Daoy (cell line): ENCODE data around the gene CES3. TPM values are rescaled to one million over a fixed set of nuclear protein-coding genes. Genes with fewer than 3 reads are reported as not detected.
"Not testable (repeated sequence)": the region's sequence is repeated elsewhere in the genome, so short reads cannot be mapped to it uniquely, and the experiment has no call there.

ENCODE experiments used
- DNase-seq: peaks from one replicate; pipeline ENCODE4 v3.0.0-alpha.2; 2015; ENCODE audit warnings: low read depth
- total RNA-seq: library from RNA; depleted of rRNA; stranded (reverse); fragments of >200 nt; shearing (Covaris generic); gene quantifications from 2 replicates; pipeline ENCODE4 v1.2.3, GENCODE V29; 2014

Gene CES3
- total RNA-seq, 1 experiment from 2014 or later = 0.29 TPM

DNA sequence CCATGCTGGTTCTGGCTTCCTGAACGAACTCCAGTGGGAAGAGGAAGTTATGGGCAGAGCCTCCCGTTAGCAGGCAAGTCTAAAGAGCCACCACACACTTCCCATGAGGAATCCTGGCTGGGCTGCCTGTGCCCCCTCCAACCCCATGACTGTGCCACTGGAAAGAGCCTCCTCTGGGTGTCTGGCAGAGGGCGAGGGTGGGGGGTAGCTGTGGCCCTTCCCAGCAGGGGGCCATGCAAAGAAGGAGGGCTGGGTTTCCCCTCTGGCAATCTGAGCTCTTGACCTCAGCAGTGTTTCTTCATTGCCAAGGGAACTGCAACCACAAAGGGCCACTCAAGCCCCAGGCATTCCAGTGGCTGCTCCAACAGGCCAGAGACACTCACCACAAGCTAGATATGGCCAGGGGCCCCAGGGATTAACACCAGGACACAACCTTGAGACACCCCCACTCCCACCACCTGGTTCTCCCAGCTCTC is 34.1 kb upstream of the CES3 start:
- peak; percentile 95 for DNase-seq

DNA sequence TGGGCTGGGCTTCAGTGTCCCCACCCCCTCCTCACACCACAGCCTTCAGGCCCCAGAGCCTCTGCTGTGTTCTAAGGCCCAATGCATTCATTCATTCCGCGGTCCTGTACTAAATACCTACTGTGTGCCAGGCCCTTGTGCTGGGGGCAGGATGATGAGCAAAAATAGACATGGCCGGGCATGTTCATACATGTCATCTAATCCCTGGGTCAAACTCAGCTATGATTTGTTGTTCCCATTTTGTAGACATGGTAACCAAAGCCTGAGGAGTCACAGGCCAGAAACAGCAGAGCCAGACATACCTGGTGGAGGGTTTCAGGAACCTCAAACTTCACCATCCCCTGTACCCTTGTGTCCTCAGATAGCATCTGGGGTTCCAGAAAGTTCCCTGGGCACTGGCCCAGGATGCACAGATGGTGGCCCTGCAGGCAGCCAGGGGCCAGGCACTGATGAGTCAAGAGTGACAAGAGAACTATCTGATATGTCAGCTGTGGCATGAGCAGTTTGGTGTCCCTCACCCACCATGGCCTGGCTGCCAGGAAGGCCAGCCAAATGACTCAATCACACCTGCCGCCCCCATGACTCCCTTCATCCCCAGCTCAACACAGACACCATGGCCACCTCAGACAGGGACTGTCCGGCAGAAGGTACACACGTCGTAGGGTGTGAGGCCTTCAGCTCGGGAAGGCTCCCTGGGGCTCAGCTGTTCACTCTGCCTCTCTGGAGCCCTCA is 33.0 kb upstream of the CES3 start:
- peak; percentile 54 for DNase-seq

DNA sequence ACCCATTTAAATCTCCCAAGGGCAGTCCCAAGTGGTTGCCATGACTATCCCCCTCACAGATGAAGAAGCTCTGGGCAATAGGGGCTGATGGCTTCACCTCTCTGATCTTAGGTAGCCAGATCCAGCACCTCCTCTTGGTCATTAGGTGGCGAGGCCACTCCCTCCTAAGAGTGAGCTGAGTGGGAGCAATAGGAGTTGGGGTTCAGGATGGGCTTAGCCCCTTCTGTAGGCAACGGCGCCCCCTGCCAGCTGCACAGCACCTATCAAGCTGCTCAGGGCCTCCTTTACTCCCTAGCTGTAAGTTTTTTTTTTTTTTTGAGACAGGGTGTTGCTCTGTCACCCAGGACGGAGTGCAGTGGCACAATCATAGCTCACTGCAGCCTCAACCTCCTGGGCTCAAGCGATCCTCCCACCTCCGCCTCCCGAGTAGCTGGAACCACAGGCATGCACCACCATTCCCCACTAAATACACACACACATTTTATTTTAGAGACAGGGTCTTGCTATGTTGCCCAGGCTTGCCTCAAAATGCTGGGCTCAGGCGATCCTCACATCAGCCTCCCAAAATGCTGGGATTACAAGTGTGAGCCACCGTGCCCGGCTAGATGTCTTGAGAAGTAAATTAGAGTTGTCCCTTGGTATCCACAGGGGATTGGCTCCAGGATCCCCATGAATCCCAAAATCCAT is 32.2 kb upstream of the CES3 start:
- DNase-seq = peak; percentile 63

DNA sequence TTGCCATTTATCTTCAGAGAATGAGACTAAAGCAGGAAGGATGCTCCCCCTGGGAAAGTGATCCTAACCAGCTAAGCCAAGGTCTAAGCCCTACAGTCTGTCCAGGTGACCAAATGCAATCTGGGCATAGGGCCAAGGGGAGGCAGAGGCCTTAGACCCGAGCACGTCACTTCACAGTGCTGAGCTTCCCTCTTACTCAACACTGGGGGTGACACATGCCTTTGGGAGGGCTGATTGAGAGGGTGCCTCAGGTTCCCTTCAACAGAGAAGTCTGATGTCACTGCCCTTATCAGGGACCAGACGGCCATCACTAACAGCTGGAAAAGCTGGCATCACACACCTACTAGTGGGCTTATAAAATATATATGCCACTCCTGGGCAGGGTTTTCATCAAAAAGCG is 30.9 kb upstream of the CES3 start:
- DNase-seq = peak; percentile 72

DNA sequence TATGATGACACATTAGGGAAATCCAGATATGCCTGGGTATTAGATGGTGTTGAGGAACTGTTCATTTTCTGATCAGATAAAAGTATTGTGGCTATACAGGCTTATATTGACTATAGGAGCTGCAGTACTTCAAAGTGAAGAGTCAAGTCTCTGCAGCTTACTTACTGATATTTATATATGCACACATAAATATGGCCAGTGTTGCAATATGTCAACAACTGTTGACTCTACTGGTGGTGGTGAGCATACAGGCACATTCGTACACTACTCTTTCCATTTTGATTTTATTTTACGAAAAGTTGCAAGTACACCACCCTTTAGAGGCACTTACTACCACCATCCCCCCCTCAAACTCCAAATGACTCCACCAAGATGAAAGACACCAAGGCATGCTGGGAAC is 29.4 kb upstream of the CES3 start:
- no peak for DNase-seq

DNA sequence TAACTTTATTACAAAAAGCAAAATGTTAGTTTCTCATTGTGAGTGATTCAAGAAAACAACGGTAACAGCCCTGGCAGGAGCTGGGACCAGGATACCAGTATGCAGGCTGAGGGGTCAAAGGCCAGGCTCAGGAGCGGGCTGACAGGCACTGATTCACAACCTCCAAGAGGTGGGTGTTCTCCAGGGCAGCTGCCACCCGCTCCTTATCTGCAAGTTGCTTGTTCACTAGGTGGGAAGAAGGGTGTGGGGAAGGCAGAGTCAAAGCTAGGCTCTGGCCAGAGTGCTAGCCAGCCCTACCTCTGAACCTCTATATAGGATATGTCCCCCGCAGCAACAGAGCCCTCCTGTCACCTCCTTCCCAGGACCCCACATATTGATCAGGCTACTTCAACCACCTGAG is 29.0 kb upstream of the CES3 start:
- DNase-seq = no peak

DNA sequence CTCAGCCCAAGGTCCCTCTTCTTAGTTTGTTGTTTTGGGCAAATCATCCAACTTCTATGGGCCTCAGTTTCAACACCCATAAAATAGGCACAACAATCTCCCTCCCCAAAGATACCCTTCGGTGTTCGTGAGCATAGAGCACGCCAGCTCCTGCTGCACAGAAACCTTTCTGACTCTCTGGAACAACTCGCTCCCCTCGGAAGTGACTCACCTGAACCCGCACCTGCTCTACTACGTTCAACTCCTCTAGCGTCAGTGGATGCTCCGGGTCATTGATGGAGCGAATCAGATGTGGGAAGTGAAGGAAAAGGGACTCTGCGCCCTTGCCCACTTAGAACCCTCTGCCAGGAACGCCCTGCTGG is 27.3 kb upstream of the CES3 start:
- no peak for DNase-seq

DNA sequence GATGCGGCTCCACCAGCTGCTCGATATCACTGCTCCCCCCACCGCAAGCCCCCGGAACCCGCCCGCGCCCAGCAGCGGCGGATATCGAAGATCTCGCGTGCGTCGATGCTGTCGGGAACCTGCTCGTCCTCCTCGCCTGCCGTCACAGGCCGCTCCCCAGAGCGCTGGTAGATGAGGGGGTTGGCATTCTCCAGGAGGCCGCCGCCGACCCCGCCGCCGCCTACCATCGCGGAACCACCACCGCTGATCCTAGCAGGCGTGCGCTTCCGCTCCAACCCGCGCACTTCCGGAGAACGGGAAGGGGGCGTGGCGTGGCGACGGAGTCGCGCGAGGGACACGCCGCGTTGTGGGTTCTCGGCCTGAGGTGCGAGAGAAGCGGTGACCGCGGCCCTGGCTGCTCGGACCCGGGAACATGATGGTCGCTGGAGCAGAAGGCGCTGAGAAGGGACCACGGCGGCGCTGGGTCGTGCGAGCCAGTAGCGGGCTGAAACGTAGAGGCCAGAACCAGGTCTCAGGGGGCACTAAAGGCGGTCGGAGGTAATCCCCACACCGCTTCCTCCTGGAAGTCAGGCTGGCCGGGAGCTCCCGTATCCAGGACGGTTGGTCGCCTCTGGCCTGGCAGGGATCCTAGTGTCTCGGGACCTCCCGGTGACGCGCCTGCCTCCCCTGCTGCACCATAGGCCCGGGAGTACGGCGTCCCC is 26.8 kb upstream of the CES3 start, which contains the start of gene CIAO2B:
TSS of gene CIAO2B (minus strand) at position 265 of the 701 bp plus-strand sequence. CDS start at position 227, 38 bp downstream.
- DNase-seq = peak; percentile 89

DNA sequence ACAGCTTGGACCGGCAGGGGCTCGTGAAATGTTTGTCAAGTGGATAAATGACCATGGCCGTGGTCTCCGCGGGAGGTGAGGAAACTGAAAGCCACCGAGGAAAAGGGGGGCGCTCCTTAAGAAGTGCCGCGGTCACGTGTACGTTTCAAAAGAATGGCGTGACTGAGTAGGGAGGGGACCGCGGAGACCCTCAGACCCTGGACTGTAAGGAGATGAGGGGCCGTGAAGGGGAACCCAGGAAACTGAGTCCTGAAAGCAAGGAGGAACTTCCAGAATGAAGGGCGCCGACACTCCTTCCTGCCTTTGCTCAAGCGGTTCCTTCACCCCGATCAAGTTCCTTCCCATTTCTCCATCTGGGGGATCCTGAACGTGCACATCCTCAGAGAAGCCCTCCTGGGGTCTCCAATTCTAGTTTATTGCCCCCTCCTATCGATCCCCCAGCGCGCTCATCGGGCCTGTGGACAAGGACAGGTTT is 26.2 kb upstream of the CES3 start:
- DNase-seq = not testable (repeated sequence)

DNA sequence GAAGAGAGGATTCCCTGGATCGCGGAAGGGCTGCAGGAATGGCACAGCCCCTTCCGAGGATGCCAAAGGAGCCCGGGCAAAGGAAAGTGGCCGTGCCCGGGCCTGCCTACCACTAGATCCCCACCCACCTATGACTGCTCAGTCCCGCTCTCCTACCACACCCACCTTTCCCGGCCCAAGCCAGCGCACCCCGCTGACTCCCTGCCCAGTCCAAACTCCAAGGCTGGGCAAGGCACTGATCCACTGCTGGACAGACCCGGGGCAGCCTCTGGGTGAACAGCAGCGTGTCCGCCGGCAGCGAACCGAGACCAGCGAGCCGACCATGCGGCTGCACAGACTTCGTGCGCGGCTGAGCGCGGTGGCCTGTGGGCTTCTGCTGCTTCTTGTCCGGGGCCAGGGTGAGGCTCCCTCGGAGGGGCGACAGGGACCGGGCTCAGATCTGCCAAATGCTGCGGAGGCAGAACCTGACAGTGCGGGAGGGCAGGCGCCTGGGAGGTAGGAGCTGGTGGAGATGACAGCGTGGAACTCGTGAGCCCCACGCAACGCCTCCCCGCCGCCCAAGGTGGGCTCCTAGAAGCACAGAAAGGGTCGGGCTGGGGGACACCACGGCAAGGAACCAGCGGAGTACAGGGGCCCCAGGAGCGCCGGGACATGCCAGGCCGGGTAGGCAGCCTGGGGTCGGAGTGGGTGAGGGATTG is 25.6 kb upstream of the CES3 start, which contains the start of gene CES2:
TSS of gene CES2 (plus strand) at position 203 of the 698 bp plus-strand sequence. CDS start at position 323, 120 bp downstream.
- DNase-seq = peak; percentile 41

DNA sequence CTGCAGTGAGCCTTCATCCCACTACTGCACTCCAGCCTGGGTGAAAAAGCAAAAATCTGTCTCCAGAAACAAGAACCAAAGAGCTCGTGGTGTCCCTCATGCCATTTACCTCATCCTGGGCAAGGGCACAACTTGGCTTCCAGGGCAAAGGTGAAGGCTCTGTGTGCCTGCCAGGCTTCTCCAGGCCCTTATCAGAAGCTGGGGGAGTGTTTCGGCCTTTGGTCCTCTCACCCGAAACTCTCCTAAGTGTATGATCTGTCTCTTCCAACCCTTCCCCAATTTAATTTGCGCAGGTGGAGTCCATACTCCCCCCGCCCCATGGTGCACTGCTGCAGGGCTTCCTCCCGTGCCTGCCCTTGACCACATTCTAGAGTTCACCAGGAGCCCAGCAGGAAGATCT is 24.6 kb upstream of the CES3 start:
- no peak for DNase-seq

DNA sequence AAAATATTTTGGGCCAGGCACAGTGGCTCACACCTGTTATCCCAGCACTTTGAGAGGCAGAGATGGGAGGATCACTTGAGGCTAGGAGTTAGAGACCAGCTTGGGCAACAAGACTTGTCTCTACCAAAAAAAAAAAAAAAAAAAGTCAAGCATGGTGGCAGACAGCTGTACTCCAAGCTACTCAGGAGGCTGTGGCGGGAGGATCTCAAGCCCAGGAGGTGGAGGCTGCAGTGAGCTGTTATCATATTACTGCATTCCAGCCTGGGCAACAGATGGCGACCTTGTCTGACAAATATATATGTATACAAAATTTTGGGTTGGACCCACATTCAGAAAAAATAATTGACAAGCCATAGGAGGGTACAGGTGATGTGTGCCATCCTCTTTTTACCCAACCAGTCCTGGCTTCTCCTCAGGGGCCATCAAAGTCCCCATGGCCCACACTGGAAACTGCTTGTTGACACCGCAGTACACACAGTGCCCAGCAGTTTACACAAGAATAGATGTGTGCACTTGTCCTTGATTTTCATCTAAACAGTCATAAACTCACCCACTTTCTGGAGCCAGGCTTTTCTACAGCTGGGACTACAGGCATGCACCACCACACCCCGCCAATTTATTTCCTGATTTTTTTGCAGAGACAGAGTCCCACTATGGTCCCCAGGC is 24.0 kb upstream of the CES3 start:
- no peak for DNase-seq

DNA sequence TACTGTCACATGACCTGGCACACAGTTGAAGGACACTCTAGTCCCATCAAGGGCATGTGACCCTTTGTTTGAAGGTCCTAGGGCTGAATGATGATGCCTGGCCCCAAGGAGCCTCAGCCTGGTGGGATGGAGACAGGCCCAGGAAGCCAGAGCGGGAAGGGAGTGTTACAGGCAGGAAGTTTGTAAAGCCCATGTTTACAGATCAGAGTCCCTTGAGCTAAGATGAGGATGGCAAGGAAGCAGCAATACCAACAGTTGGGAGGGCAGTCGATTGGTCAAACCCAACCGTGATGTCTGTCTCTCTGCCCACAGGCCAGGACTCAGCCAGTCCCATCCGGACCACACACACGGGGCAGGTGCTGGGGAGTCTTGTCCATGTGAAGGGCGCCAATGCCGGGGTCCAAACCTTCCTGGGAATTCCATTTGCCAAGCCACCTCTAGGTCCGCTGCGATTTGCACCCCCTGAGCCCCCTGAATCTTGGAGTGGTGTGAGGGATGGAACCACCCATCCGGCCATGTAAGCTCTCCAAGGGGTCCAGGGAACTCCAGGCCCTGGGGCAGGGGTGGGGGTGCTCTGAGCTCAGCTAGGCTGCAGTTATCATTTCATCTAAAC is 23.2 kb upstream of the CES3 start:
- no peak for DNase-seq

DNA sequence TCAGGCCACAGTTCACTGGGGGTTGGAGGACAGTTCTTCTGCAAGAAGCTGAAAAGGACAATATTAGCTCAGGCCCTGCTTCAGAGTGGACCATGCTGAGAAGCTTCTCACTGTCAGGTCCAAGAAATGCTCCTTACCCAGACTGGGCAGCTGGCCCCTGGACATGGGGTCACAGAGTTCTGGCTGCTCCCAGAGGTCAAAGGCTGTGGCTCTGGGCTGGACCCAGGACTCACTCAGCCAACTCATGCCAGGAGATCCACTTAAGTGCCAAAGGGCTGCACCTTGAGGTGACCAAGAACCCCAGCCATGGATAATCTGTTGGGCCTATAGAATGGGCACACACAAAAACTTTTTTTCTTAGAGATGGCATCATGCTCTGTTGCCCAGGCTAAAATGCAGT is 21.7 kb upstream of the CES3 start:
- DNase-seq = no peak

DNA sequence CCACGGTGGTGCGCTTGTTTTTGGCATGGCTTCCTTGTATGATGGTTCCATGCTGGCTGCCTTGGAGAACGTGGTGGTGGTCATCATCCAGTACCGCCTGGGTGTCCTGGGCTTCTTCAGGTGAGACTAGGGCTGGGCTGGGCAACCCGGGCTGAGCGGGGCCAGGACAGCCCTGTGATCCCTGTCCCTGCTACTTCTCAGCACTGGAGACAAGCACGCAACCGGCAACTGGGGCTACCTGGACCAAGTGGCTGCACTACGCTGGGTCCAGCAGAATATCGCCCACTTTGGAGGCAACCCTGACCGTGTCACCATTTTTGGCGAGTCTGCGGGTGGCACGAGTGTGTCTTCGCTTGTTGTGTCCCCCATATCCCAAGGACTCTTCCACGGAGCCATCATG is 20.8 kb upstream of the CES3 start:
- DNase-seq = no peak

DNA sequence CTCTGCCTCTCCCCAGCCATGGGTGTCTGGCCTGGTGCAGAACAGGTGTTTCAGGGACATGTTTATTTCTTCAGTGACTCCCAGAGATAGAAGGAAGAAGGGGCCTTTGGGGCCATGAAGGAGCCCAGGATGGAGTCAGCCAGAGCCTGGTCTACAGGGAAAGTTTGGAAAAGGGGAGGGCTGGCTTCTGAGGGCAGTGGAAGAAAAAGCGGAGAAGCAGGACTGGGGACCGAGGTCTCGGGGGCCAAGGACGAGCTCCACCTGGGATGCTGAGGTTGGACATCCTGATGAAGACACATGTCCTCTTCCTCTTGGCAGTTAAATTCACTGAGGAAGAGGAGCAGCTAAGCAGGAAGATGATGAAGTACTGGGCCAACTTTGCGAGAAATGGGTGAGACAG is 18.1 kb upstream of the CES3 start:
- DNase-seq = no peak

DNA sequence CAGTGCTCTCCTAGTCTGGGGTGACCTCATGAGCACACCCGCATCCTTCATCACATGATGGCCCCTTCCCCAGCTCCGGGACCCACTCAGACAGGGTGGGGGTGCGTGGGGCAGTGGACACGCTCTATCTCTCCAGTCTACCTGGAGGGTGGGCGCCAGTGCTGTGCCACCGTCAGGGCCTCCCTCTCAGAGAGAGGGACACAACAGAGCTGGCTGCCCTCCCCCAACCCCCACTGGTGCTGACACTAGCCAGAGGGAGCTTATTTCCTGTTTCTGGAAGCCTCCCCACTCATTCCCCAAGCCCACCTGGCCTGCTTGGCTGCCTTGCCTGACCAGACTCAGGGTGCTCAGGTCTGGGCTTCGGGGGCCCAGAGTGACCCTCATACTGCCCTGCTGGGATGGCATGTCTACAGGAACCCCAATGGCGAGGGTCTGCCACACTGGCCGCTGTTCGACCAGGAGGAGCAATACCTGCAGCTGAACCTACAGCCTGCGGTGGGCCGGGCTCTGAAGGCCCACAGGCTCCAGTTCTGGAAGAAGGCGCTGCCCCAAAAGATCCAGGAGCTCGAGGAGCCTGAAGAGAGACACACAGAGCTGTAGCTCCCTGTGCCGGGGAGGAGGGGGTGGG is 17.5 kb upstream of the CES3 start:
- DNase-seq = no peak

DNA sequence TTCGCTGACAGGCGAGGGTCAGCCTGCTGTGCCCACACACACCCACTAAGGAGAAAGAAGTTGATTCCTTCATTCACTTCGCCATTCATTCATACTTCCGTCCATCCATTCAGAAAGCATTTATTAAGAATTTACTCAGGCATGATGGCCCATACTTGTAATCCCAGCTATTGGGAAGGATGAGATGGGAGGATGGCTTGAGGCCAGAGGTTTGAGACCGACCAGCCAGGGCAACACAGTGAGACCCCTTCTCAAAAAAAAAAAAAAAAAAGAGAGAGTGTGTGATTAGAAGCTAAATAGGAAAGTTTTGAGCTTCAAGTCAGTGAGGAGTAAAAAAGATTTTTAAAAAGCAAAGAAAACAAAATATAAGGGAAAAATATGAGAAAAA is 17.0 kb upstream of the CES3 start:
- no peak for DNase-seq

DNA sequence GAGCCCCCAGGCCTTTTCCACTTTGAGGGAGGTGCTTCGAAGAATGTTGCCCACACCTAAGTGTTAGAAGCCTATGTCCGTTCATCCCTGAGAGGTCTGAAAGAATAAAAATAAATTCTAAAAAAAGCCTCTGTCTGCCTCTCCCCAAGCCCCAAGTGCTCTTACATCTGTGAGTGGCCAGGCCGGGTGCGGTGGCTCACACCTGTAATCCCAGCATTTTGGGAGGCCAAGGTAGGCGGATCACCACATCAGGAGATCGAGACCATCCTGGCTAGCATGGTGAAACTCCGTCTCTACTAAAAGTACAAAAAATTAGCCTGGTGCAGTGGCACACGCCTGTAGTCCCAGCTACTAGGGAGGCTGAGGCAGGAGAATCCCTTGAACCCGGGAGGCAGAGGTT is 16.1 kb upstream of the CES3 start:
- DNase-seq = not testable (repeated sequence)

DNA sequence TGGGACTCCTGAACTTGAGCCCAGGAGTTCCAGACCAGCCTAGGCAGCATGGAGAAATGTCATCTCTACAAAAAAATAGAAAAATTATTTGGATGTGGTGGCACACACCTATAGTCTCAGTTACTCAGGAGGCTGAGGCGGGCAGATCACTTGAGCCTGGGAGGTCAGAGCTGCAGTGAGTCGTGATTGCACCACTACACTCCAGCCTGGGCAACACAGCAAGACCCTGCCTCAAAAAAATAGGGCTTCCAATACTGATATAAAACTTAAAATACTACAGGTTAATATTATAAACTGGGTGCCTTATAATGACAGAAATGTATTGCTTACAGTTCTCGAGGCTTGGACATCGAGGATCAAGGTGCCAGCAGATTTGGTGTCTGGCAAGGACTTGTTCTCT is 15.1 kb upstream of the CES3 start:
- no peak for DNase-seq
